Measurements from ENCODE around the gene CEP295NL.
A peak's percentile ranks its signal among the peaks of the same experiment; 100 is the strongest.
"Not testable (repeated sequence)": the region's sequence is repeated elsewhere in the genome, so short reads cannot be mapped to it uniquely, and the experiment has no call there.

The CEP295NL gene

GRCh38 chr17:78903101-78903779, at the start of gene CEP295NL:
CEP295NL (minus strand) TSS chr17:78903201; CDS start chr17:78901828, 1,373 bp downstream.
- DNase-seq (ENCODE audit: low spot score), result no peak

GRCh38 chr17:78952706-78953105, 49.7 kb upstream of the CEP295NL start:
- no peak for DNase-seq (ENCODE audit: low spot score)

GRCh38 chr17:78951967-78952551, 49.1 kb upstream of the CEP295NL start:
- no peak for DNase-seq (ENCODE audit: low spot score)

GRCh38 chr17:78950870-78951269, 47.9 kb upstream of the CEP295NL start:
- no peak for DNase-seq (ENCODE audit: low spot score)

- DNase-seq (ENCODE audit: low spot score), result no peak
Observed at GRCh38 chr17:78947235-78948149, 44.5 kb upstream of the CEP295NL start.

- no peak for DNase-seq (ENCODE audit: low spot score)
Observed at GRCh38 chr17:78946631-78947030, 43.6 kb upstream of the CEP295NL start.

GRCh38 chr17:78946131-78946530, 43.1 kb upstream of the CEP295NL start:
- DNase-seq (ENCODE audit: low spot score), result no peak

GRCh38 chr17:78945455-78945854, 42.5 kb upstream of the CEP295NL start:
- not testable (repeated sequence) for DNase-seq (ENCODE audit: low spot score)

- DNase-seq (ENCODE audit: low spot score), result no peak
Observed at GRCh38 chr17:78944956-78945355, 42.0 kb upstream of the CEP295NL start.

- DNase-seq (ENCODE audit: low spot score), result no peak
Observed at GRCh38 chr17:78944026-78944425, 41.0 kb upstream of the CEP295NL start.

- DNase-seq (ENCODE audit: low spot score), result no peak
Observed at GRCh38 chr17:78940708-78941107, 37.7 kb upstream of the CEP295NL start.

GRCh38 chr17:78940258-78940657, 37.3 kb upstream of the CEP295NL start:
- DNase-seq (ENCODE audit: low spot score), result no peak

- DNase-seq (ENCODE audit: low spot score), result no peak
Observed at GRCh38 chr17:78939615-78940014, 36.6 kb upstream of the CEP295NL start.

GRCh38 chr17:78937561-78937960, 34.6 kb upstream of the CEP295NL start:
- no peak for DNase-seq (ENCODE audit: low spot score)

- DNase-seq (ENCODE audit: low spot score), result peak; percentile 91
Observed at GRCh38 chr17:78935419-78936323, 32.7 kb upstream of the CEP295NL start.

GRCh38 chr17:78934681-78935418, 31.8 kb upstream of the CEP295NL start:
- DNase-seq (ENCODE audit: low spot score), result no peak

GRCh38 chr17:78933959-78934568, 31.1 kb upstream of the CEP295NL start:
- DNase-seq (ENCODE audit: low spot score), result peak; percentile 92

GRCh38 chr17:78933025-78933958, 30.3 kb upstream of the CEP295NL start:
- DNase-seq (ENCODE audit: low spot score), result peak; percentile 94
